ENCODE results near the gene PTPRT.

DNA sequence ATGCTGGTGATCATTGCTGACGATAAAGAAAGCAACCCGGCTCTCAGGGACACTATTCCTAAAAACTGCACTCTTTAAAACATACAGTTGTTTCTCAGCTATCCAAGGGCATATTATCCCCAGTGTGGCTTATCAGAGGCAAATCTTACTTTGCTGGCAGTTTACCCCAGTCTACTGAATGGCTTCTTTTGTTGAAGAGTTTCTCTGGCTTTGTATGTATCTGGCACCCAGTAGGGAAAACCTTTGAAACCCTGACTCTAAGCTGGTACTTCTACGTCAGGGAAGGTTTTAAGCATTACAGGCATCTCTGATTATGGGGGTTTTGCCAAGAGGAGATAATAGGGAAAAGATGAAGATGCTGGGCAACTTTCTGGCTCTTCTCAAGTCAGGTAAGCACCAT is 933.9 kb downstream of the PTPRT start:
- TF ChIP-seq, protein P1, sequence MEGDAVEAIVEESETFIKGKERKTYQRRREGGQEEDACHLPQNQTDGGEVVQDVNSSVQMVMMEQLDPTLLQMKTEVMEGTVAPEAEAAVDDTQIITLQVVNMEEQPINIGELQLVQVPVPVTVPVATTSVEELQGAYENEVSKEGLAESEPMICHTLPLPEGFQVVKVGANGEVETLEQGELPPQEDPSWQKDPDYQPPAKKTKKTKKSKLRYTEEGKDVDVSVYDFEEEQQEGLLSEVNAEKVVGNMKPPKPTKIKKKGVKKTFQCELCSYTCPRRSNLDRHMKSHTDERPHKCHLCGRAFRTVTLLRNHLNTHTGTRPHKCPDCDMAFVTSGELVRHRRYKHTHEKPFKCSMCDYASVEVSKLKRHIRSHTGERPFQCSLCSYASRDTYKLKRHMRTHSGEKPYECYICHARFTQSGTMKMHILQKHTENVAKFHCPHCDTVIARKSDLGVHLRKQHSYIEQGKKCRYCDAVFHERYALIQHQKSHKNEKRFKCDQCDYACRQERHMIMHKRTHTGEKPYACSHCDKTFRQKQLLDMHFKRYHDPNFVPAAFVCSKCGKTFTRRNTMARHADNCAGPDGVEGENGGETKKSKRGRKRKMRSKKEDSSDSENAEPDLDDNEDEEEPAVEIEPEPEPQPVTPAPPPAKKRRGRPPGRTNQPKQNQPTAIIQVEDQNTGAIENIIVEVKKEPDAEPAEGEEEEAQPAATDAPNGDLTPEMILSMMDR (conservative IDR thresholded peaks at IDR 0.05; ENCODE audit: low read depth, low read length): no peak
- no peak for TF ChIP-seq EZH2 (IDR thresholded peaks at IDR 0.05; ENCODE audit: borderline replicate concordance, low read depth, low read length, poor library complexity, severe bottlenecking)
